Upper lobe of right lung (tissue), 1 donor: Measurements from ENCODE around the gene DNMT3A. TPM values are rescaled to one million over a fixed set of nuclear protein-coding genes. Genes with fewer than 3 reads are reported as not detected.
A peak's percentile ranks its signal among the peaks of the same experiment; 100 is the strongest.

Source experiments
- ATAC-seq: fragments of 200-7000 bp; cut with Tn5 transposase; one replicate; pipeline ENCODE4 v1.9.1; 2020; ENCODE audit warnings: mild to moderate bottlenecking, moderate library complexity
- DNase-seq: peaks from one replicate; pipeline ENCODE4 v3.0.0-alpha.2; 2020
- H3K27ac ChIP-seq: fragments of 200-600 bp; one replicate; pipeline ENCODE4 v1.8.0; 2022
- H3K27me3 ChIP-seq: fragments of 200-600 bp; one replicate; pipeline ENCODE4 v1.8.0; 2022; ENCODE audit warnings: mild to moderate bottlenecking
- H3K36me3 ChIP-seq: fragments of 200-600 bp; one replicate; pipeline ENCODE4 v1.8.0; 2022
- H3K4me1 ChIP-seq: fragments of 200-600 bp; one replicate; pipeline ENCODE4 v1.8.0; 2022
- H3K4me3 ChIP-seq: fragments of 200-600 bp; one replicate; pipeline ENCODE4 v1.8.0; 2022; ENCODE audit warnings: mild to moderate bottlenecking
- H3K9me3 ChIP-seq: fragments of 200-600 bp; one replicate; pipeline ENCODE4 v1.8.0; 2022
- intact Hi-C: fragments of 100-400 bp; cut with DNase I; formaldehyde crosslinking; loops from one replicate; pipeline ENCODE4 v1.11.0; 2022
- total RNA-seq: library from RNA; stranded (reverse); fragmentation: NEBNext Ultra II Directional; extraction: Animal tissue kit (Norgen Biotek cat#: 25700); gene quantifications from one replicate; pipeline ENCODE4 v1.2.1, GENCODE V29; 2021
- TF ChIP-seq, protein P1 (sequence below): fragments of 200-600 bp; IDR thresholded peaks from one replicate; pipeline ENCODE4 v1.8.0; 2022; ENCODE audit warnings: antibody characterized with exemption
- donor health status: DM: no; HTN: yes; CAD: no; lungs with severe emphysema.

Gene DNMT3A
- total RNA-seq, 1 donor from 2014 or later = 31.3 TPM

- peak; percentile 94 for ATAC-seq
- intact Hi-C loops = no loop called here
- no peaks in the 10 kb centered on the region for H3K36me3 ChIP-seq
- DNase-seq = peak; percentile 91
- H3K27ac ChIP-seq = peak overlapping the region; percentile 17
- H3K9me3 ChIP-seq = no peaks in the 10 kb centered on the region
- H3K27me3 ChIP-seq = no peaks in the 10 kb centered on the region
- TF ChIP-seq, protein P1, sequence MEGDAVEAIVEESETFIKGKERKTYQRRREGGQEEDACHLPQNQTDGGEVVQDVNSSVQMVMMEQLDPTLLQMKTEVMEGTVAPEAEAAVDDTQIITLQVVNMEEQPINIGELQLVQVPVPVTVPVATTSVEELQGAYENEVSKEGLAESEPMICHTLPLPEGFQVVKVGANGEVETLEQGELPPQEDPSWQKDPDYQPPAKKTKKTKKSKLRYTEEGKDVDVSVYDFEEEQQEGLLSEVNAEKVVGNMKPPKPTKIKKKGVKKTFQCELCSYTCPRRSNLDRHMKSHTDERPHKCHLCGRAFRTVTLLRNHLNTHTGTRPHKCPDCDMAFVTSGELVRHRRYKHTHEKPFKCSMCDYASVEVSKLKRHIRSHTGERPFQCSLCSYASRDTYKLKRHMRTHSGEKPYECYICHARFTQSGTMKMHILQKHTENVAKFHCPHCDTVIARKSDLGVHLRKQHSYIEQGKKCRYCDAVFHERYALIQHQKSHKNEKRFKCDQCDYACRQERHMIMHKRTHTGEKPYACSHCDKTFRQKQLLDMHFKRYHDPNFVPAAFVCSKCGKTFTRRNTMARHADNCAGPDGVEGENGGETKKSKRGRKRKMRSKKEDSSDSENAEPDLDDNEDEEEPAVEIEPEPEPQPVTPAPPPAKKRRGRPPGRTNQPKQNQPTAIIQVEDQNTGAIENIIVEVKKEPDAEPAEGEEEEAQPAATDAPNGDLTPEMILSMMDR = peak; percentile 99
- peak overlapping the region; percentile 64 for H3K4me3 ChIP-seq
- H3K4me1 ChIP-seq = peaks cover 19% of the 10 kb centered on the region
These were observed 854 bp upstream of the DNMT3A start for GRCh38 chr2:25342372-25343186.

DNA sequence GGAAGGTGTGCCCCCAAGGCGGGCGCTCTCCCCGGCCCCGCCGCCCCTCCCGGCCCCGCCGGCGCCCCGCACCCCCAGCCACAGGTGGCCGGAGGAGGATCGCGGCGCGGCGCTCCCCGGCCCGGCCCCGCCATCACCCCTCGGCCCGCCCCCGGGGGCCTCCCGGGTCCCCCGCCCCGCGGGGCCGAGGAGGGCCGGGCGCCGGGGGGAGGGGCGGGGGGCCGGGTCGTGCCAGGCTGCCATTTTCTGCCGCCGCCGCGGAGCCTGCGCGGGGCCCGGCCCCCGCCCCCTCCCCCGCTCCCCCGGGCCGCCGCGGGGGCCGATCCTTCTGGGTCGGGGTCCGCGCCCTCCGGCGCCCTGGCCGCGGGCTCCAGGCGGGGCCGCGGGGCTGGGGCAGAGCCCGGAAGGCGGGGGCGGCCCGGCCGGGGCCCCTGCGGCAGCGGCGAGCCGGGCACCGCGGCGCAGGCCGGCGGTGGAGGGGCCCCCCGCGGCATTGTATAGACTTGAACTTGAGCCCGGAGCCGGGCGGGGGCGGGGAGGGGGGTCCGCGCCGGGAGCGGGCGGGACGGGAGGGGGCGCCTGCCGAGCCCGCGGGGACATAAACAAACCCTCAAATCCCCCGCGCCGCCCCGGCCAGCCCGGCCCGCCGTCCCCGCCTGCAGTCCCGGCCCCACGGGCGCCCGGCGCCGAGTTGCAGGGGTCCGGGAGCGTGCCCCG lies 556 bp downstream of the DNMT3A start:
- Histone ChIP-seq H3K4me3 (peak overlapping the region; percentile 70), H3K4me1 (peaks cover 19% of the 10 kb centered on the region), H3K27me3 (no peaks in the 10 kb centered on the region), H3K36me3 (no peaks in the 10 kb centered on the region), H3K9me3 (no peaks in the 10 kb centered on the region), H3K27ac (peak overlapping the region; percentile 47)
- TF ChIP-seq, protein P1 = no peak
- DNase-seq (no peak), ATAC-seq (no peak)
- intact Hi-C loops = no loop called here

GRCh38 chr2:25340181-25340921 lies 1.4 kb downstream of the DNMT3A start:
- ATAC-seq (peak; percentile 5), DNase-seq (no peak)
- H3K27me3 ChIP-seq = no peaks in the 10 kb centered on the region
- peak overlapping the region; percentile 70 for H3K4me3 ChIP-seq
- intact Hi-C loops = no loop called here
- peak overlapping the region; percentile 47 for H3K27ac ChIP-seq
- no peaks in the 10 kb centered on the region for H3K9me3 ChIP-seq
- TF ChIP-seq, protein P1 = no peak
- peaks cover 19% of the 10 kb centered on the region for H3K4me1 ChIP-seq
- H3K36me3 ChIP-seq = no peaks in the 10 kb centered on the region

DNA sequence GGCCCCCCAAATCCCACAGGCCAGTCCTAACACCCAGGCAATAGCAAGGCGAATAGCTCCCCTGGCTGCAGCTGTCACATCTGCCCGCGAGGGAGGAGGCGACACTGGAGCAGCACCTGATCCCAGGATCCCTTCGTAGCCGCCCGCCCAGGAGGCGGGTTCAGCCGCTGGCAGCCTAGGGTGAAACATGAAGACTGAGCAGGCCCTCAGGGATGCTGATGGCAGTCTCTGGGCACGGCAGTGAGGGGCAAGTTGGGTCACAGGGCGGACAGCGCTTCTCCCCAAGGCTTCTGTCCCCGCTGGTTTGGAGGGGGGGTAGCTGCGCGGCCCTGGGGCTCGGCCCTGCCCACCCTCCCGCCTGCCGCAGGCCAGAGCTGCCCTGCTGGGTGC lies 1.9 kb downstream of the DNMT3A start:
- Histone ChIP-seq H3K27ac (peak overlapping the region; percentile 47), H3K36me3 (no peaks in the 10 kb centered on the region), H3K4me3 (peak overlapping the region; percentile 70), H3K4me1 (peaks cover 19% of the 10 kb centered on the region), H3K9me3 (no peaks in the 10 kb centered on the region), H3K27me3 (no peaks in the 10 kb centered on the region)
- ATAC-seq (no peak), DNase-seq (no peak)
- TF ChIP-seq, protein P1 = no peak
- intact Hi-C loops = no loop called here

DNA sequence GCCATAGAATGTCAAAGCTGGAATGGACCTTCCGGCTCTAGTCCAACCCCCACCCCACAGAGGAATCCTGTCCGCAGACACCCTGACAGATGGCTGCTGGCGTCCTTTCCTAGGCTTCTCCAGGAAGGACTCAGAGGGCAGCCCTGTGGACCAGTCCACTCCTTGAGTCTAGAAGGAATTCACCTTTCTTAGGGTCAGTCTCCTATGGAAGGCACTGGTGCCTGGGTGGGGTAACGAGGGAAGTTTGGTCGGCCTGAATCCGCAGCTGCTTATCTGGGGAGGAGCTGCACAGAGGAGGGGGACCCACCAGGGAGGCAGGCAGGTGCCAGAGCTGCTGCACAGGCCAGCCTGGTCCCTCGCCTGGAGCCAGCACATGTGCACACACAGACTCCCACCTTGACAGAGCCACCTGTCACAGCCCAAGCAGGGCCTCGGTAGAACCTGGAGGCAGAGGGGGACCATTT lies 2.5 kb downstream of the DNMT3A start:
- no peaks in the 10 kb centered on the region for H3K27me3 ChIP-seq
- TF ChIP-seq, protein P1 = no peak
- H3K27ac ChIP-seq = no peak overlapping the region
- peaks cover 19% of the 10 kb centered on the region for H3K4me1 ChIP-seq
- H3K9me3 ChIP-seq = no peaks in the 10 kb centered on the region
- DNase-seq (no peak), ATAC-seq (no peak)
- no peak overlapping the region for H3K4me3 ChIP-seq
- intact Hi-C loops = no loop called here
- H3K36me3 ChIP-seq = no peaks in the 10 kb centered on the region
